Caco-2 (cell line): ENCODE results near the gene CREBL2. TPM values are rescaled to one million over a fixed set of nuclear protein-coding genes. Genes with fewer than 3 reads are reported as not detected.
"Not testable (repeated sequence)": the region's sequence is repeated elsewhere in the genome, so short reads cannot be mapped to it uniquely, and the experiment has no call there.

Experiments
- BruUV-seq: library from RNA; stranded (reverse); fragments of 400-500 nt; replicated peaks from 2 replicates; lab custom pipeline; 2021; lab: Mats Ljungman, UMichigan
- CTCF ChIA-PET: fragments of 300-600 bp; sonication (Branson Sonifier 250); formaldehyde crosslinking; loops from one replicate; lab custom pipeline; 2022; ENCODE audit warnings: antibody characterized with exemption; lab: Charles Lee
- POLR2A ChIA-PET: fragments of 300-600 bp; sonication (Branson Sonifier 250); formaldehyde crosslinking; loops from one replicate; lab custom pipeline; 2022; ENCODE audit warnings: antibody characterized with exemption; lab: Charles Lee
- DNase-seq, 2 experiments: peaks; one replicate each; pipeline versions ENCODE4 v3.0.0 to v3.0.0-alpha.2; 2020 to 2022
- H3K27me3 ChIP-seq: replicated peaks from 2 replicates; pipeline ENCODE4 v1.6.0; 2011; ENCODE audit warnings: low read length; ENCODE audit not compliant: control insufficient read depth, insufficient read depth
- H3K36me3 ChIP-seq: 2 replicates; pipeline ENCODE4 v1.5.1; 2011; ENCODE audit warnings: low read length; ENCODE audit not compliant: control insufficient read depth, insufficient read depth
- H3K4me1 ChIP-seq: fragments of 250-450 bp; sonication (Bioruptor Pico); 2 replicates; pipeline ENCODE4 v1.5.1; 2020; ENCODE audit warnings: mild to moderate bottlenecking
- H3K4me3 ChIP-seq: 2 replicates; pipeline ENCODE4 v1.5.1; 2011; ENCODE audit warnings: low read depth, mild to moderate bottlenecking, control low read depth, low read length
- H3K9me3 ChIP-seq: fragments of 250-450 bp; sonication (Bioruptor Pico); 2 replicates; pipeline ENCODE4 v1.5.1; 2020; ENCODE audit warnings: mild to moderate bottlenecking, moderate library complexity
- H3K27ac Mint-ChIP-seq: one replicate; pipeline ENCODE4 v1.8.0; 2022; ENCODE audit warnings: mixed read lengths; ENCODE audit not compliant: unreplicated experiment
- H3K27me3 Mint-ChIP-seq: one replicate; pipeline ENCODE4 v1.8.0; 2022; ENCODE audit warnings: mixed read lengths; ENCODE audit not compliant: insufficient read depth, unreplicated experiment
- H3K36me3 Mint-ChIP-seq: one replicate; pipeline ENCODE4 v1.8.0; 2022; ENCODE audit warnings: mild to moderate bottlenecking, mixed read lengths; ENCODE audit not compliant: insufficient read depth, unreplicated experiment
- H3K4me1 Mint-ChIP-seq: one replicate; pipeline ENCODE4 v1.8.0; 2022; ENCODE audit warnings: low read depth, mixed read lengths; ENCODE audit not compliant: unreplicated experiment
- H3K4me3 Mint-ChIP-seq: one replicate; pipeline ENCODE4 v1.8.0; 2022; ENCODE audit warnings: mild to moderate bottlenecking, moderate library complexity, mixed read lengths; ENCODE audit not compliant: unreplicated experiment
- H3K9me3 Mint-ChIP-seq: one replicate; pipeline ENCODE4 v1.8.0; 2022; ENCODE audit warnings: mixed read lengths; ENCODE audit not compliant: unreplicated experiment
- CTCF ChIP-seq, 2 experiments: fragments of 200-600 bp in 1 of 2; IDR thresholded peaks; 1 replicate in 1 of 2; 2 replicates in 1 of 2; pipeline versions ENCODE4 v1.5.1 to v1.8.0; 2011 to 2022; ENCODE audit warnings: antibody characterized with exemption in 1 of 2, control low read depth in 1 of 2, inconsistent platforms in 1 of 2, low read depth in 1 of 2, low read length in 1 of 2, mild to moderate bottlenecking in 1 of 2, moderate library complexity in 1 of 2; ENCODE audit not compliant: insufficient read depth in 1 of 2, severe bottlenecking in 1 of 2, unreplicated experiment in 1 of 2
- intact Hi-C: fragments of 100-400 bp; cut with micrococcal nuclease; formaldehyde crosslinking; loops from one replicate; pipeline ENCODE4 v1.10.0; 2022; ENCODE audit not compliant: unreplicated experiment
- total RNA-seq: library from RNA; stranded (reverse); gene quantifications from 2 replicates; pipeline ENCODE4 v1.2.3, GENCODE V29; 2022

Gene CREBL2
- total RNA-seq, 1 experiment from 2014 or later = 26.3 TPM

GRCh38 chr12:12585115-12585863 is 26.4 kb upstream of the CREBL2 start:
- Histone ChIP-seq H3K9me3 (no peaks in the 10 kb centered on the region), H3K4me3 (no peak overlapping the region), H3K4me1 (peaks cover 36% of the 10 kb centered on the region), H3K36me3 (no peaks in the 10 kb centered on the region), H3K27me3 (no peaks in the 10 kb centered on the region)
- POLR2A ChIA-PET = interaction anchor here (0.6 to 0.7 kb wide), 2 partner anchors 27 to 188 kb away, joined by 6 to 8 read pairs; no protein-coding TSS in a partner anchor
- no peak for TF ChIP-seq CTCF (IDR thresholded peaks at IDR 0.05; ENCODE audit: insufficient read depth in 1 of 2, low read depth in 1 of 2, low read length in 1 of 2, severe bottlenecking in 1 of 2, unreplicated experiment in 1 of 2)
- intact Hi-C loops = no loop called here
- CTCF ChIA-PET = interaction anchor here (0.6 to 0.7 kb wide), 3 partner anchors 68 to 209 kb away, joined by 3 to 7 read pairs (median 4); no protein-coding TSS in a partner anchor
- H3K4me1 Mint-ChIP-seq = peaks cover 39% of the 10 kb centered on the region
- no peak overlapping the region for H3K27ac Mint-ChIP-seq
- no TSS peak for BruUV-seq
- H3K36me3 Mint-ChIP-seq = no peaks in the 10 kb centered on the region
- DNase-seq = peak in 1 of 2 experiments; percentile 47
- H3K9me3 Mint-ChIP-seq = peaks cover 16% of the 10 kb centered on the region
- H3K27me3 Mint-ChIP-seq = no peaks in the 10 kb centered on the region
- no peak overlapping the region for H3K4me3 Mint-ChIP-seq

GRCh38 chr12:12586879-12587675 is 24.6 kb upstream of the CREBL2 start:
- peaks cover 37% of the 10 kb centered on the region for H3K4me1 ChIP-seq
- H3K36me3 ChIP-seq = no peaks in the 10 kb centered on the region
- no peak for TF ChIP-seq CTCF (IDR thresholded peaks at IDR 0.05; ENCODE audit: insufficient read depth in 1 of 2, low read depth in 1 of 2, low read length in 1 of 2, severe bottlenecking in 1 of 2, unreplicated experiment in 1 of 2)
- no peak overlapping the region for H3K27ac Mint-ChIP-seq
- DNase-seq = peak; percentile 47 to 58
- intact Hi-C loops = no loop called here
- no peaks in the 10 kb centered on the region for H3K27me3 ChIP-seq
- H3K4me3 Mint-ChIP-seq = no peak overlapping the region
- peaks cover 18% of the 10 kb centered on the region for H3K9me3 Mint-ChIP-seq
- H3K9me3 ChIP-seq = no peaks in the 10 kb centered on the region
- H3K4me1 Mint-ChIP-seq = peaks cover 39% of the 10 kb centered on the region
- no TSS peak for BruUV-seq
- H3K27me3 Mint-ChIP-seq = no peaks in the 10 kb centered on the region
- no peaks in the 10 kb centered on the region for H3K36me3 Mint-ChIP-seq
- ChIA-PET CTCF (interaction anchor here (0.7 kb wide), 1 partner anchor 24 kb away, joined by 3 read pairs; no protein-coding TSS in a partner anchor), POLR2A (no interaction called here)
- no peak overlapping the region for H3K4me3 ChIP-seq

- Mint-ChIP-seq H3K27me3 (no peaks in the 10 kb centered on the region), H3K4me3 (no peak overlapping the region), H3K4me1 (peaks cover 36% of the 10 kb centered on the region), H3K36me3 (no peaks in the 10 kb centered on the region), H3K27ac (no peak overlapping the region), H3K9me3 (peaks cover 18% of the 10 kb centered on the region)
- H3K9me3 ChIP-seq = no peaks in the 10 kb centered on the region
- H3K4me3 ChIP-seq = no peak overlapping the region
- TF ChIP-seq CTCF (IDR thresholded peaks at IDR 0.05; ENCODE audit: insufficient read depth in 1 of 2, low read depth in 1 of 2, low read length in 1 of 2, severe bottlenecking in 1 of 2, unreplicated experiment in 1 of 2) = no peak
- no peaks in the 10 kb centered on the region for H3K27me3 ChIP-seq
- ChIA-PET CTCF (interaction anchor here (0.6 kb wide), 1 partner anchor 213 kb away, joined by 5 read pairs; no protein-coding TSS in a partner anchor), POLR2A (no interaction called here)
- intact Hi-C loops = no loop called here
- no peak for DNase-seq
- no peaks in the 10 kb centered on the region for H3K36me3 ChIP-seq
- BruUV-seq = no TSS peak
- peaks cover 38% of the 10 kb centered on the region for H3K4me1 ChIP-seq
These were observed 23.8 kb upstream of the CREBL2 start for GRCh38 chr12:12587878-12588277.

DNA sequence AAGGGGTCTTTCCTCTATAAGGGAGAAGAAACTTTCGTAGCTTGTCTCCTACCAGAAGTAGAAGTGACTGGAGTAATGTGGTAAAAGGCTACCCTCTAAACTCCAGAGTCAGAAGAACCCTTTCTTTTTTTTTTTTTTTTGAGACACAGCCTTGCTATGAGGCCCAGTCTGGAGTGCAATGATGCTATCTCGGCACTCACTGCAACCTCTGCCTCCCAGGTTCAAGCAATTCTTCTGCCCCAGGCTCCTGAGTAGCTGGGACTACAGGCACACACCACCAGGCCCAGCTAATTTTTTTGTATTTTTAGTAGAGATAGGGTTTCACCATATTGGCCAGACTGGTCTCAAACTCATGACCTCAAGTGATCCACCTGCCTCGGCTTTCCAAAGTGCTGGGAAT is 23.2 kb upstream of the CREBL2 start:
- H3K27me3 ChIP-seq, H3K27ac Mint-ChIP-seq, H3K4me3 ChIP-seq, H3K36me3 ChIP-seq, POLR2A ChIA-PET, DNase-seq, H3K4me3 Mint-ChIP-seq, H3K9me3 ChIP-seq, H3K36me3 Mint-ChIP-seq, intact Hi-C loops, H3K27me3 Mint-ChIP-seq, BruUV-seq: not testable (repeated sequence)
- CTCF ChIA-PET = interaction anchor here (0.6 kb wide), 1 partner anchor 214 kb away, joined by 5 read pairs; no protein-coding TSS in a partner anchor
- peaks cover 36% of the 10 kb centered on the region for H3K4me1 Mint-ChIP-seq
- H3K4me1 ChIP-seq = peaks cover 42% of the 10 kb centered on the region
- H3K9me3 Mint-ChIP-seq = peaks cover 18% of the 10 kb centered on the region
